Hepatocyte (in vitro differentiated cells): ENCODE data around the gene PATL1. TPM values are rescaled to one million over a fixed set of nuclear protein-coding genes. Genes with fewer than 3 reads are reported as not detected.
A peak's percentile ranks its signal among the peaks of the same experiment; 100 is the strongest.

Source experiments
- DNase-seq: peaks from one replicate; pipeline ENCODE4 v3.0.0-alpha.2; 2016; ENCODE audit warnings: low spot score
- H2AFZ ChIP-seq: fragments of 200-600 bp; sonication (generic); 2 replicates; pipeline ENCODE4 v1.6.0; 2016; ENCODE audit warnings: antibody characterized with exemption, mild to moderate bottlenecking
- H3K27ac ChIP-seq: fragments of 200-600 bp; sonication (generic); 2 replicates; pipeline ENCODE4 v1.5.1; 2016; ENCODE audit warnings: mild to moderate bottlenecking
- H3K27me3 ChIP-seq: fragments of 200-600 bp; sonication (generic); 2 replicates; pipeline ENCODE4 v1.6.1; 2016
- H3K36me3 ChIP-seq: fragments of 200-600 bp; sonication (generic); replicated peaks from 2 replicates; pipeline ENCODE4 v1.5.1; 2016; ENCODE audit warnings: low read depth; ENCODE audit not compliant: insufficient read depth
- H3K4me1 ChIP-seq: fragments of 200-600 bp; sonication (generic); 2 replicates; pipeline ENCODE4 v1.5.1; 2016; ENCODE audit warnings: mild to moderate bottlenecking, moderate library complexity; ENCODE audit not compliant: insufficient read depth
- H3K4me2 ChIP-seq: fragments of 200-600 bp; sonication (generic); 2 replicates; pipeline ENCODE4 v1.6.0; 2016
- H3K4me3 ChIP-seq: fragments of 200-600 bp; sonication (generic); 2 replicates; pipeline ENCODE4 v1.5.1; 2016; ENCODE audit warnings: mild to moderate bottlenecking
- H3K79me2 ChIP-seq: fragments of 200-600 bp; sonication (generic); 2 replicates; pipeline ENCODE4 v1.6.0; 2017; ENCODE audit warnings: mild to moderate bottlenecking
- H3K9me2 ChIP-seq: fragments of 200-600 bp; sonication (generic); replicated peaks from 2 replicates; pipeline ENCODE4 v1.6.0; 2017; ENCODE audit warnings: mild to moderate bottlenecking; ENCODE audit not compliant: insufficient read depth
- H3K9me3 ChIP-seq: fragments of 200-600 bp; sonication (generic); 2 replicates; pipeline ENCODE4 v1.5.1; 2016; ENCODE audit warnings: low read depth, mild to moderate bottlenecking
- H4K20me1 ChIP-seq: fragments of 200-600 bp; sonication (generic); 2 replicates; pipeline ENCODE4 v1.6.0; 2016; ENCODE audit warnings: mild to moderate bottlenecking; ENCODE audit not compliant: insufficient read depth, poor library complexity, severe bottlenecking
- EZH2 ChIP-seq: fragments of 200-600 bp; sonication (generic); IDR thresholded peaks from 2 replicates; pipeline ENCODE4 v1.6.1; 2016; ENCODE audit warnings: antibody characterized with exemption, mild to moderate bottlenecking, borderline replicate concordance
- EZH2phosphoT487 ChIP-seq: fragments of 200-600 bp; sonication (generic); IDR thresholded peaks from one replicate; pipeline ENCODE4 v1.6.1; 2018; ENCODE audit warnings: antibody characterized with exemption, mild to moderate bottlenecking, low read depth, moderate library complexity; ENCODE audit not compliant: unreplicated experiment, severe bottlenecking
- WGBS: methylation state at CpG from one replicate; pipeline ENCODE4 v1.1.6; 2016; ENCODE audit warnings: low lambda C conversion rate; ENCODE audit errors: missing lambda C conversion rate; 5-methylcytosine and 5-hydroxymethylcytosine counted together
- polyA plus RNA-seq: library from polyadenylated mRNA; unstranded; fragments of >200 nt; fragmentation: Nextera tagmentation; extraction: Ambion mirVana; gene quantifications from 2 replicates; pipeline ENCODE4 v1.2.1, GENCODE V29; 2016
- total RNA-seq: library from RNA; depleted of rRNA; stranded (reverse); fragments of >200 nt; gene quantifications from 2 replicates; pipeline ENCODE4 v1.2.3, GENCODE V29; 2014
- TF ChIP-seq, protein P1 (sequence below): fragments of 200-600 bp; sonication (generic); IDR thresholded peaks from 2 replicates; pipeline ENCODE4 v1.5.1; 2016; ENCODE audit warnings: antibody characterized with exemption, mild to moderate bottlenecking; ENCODE audit not compliant: poor library complexity

Gene PATL1
- total and polyA plus RNA-seq, 2 experiments from 2014 or later, result 19.9 to 21.6 TPM

DNA sequence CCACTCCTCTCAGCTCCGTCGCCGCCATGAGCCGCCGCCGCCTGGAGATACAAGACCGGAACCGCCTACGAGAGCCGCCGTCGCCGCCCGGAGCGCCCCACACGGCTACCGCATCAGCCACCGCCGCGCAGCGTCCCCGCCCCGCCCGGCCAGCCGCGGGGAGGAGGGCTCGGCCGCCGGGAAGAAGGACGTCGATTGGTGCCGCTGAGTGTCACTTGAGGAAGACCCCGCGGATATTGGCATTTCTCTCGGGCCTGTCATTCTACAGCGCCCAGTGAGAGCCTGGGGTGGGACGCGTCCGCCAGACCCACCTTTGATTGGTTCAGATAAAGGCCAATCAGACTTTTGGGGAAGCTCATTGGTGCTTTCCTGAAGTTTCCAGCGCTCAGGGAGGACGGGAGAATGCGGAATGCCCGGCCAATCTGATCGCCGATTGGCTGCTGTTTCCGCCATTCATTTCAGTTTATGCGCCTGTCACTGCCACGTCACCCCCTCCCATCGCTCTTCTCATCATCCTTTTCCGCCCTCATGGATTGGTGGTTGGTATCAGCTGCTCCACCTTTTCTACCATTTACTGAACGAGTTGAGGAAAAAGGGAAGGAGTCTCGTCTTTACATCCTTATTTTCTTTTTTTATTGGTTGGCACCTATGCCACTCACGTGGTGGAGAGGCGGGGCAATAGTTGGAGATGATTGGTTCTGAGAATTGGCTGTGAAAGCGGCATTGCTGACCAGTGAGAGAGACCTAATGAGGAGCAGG is 53.0 kb downstream of the PATL1 start, which contains the start of gene OSBP:
TSS of gene OSBP (minus strand) at position 138 of the 759 bp plus-strand sequence. CDS start at position 28, 110 bp downstream.
- no peak for TF ChIP-seq EZH2phosphoT487
- no peak for TF ChIP-seq EZH2
- TF ChIP-seq, protein P1, sequence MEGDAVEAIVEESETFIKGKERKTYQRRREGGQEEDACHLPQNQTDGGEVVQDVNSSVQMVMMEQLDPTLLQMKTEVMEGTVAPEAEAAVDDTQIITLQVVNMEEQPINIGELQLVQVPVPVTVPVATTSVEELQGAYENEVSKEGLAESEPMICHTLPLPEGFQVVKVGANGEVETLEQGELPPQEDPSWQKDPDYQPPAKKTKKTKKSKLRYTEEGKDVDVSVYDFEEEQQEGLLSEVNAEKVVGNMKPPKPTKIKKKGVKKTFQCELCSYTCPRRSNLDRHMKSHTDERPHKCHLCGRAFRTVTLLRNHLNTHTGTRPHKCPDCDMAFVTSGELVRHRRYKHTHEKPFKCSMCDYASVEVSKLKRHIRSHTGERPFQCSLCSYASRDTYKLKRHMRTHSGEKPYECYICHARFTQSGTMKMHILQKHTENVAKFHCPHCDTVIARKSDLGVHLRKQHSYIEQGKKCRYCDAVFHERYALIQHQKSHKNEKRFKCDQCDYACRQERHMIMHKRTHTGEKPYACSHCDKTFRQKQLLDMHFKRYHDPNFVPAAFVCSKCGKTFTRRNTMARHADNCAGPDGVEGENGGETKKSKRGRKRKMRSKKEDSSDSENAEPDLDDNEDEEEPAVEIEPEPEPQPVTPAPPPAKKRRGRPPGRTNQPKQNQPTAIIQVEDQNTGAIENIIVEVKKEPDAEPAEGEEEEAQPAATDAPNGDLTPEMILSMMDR, result no peak
- peak within 1 kb of the TSS; percentile 59 for H2AFZ ChIP-seq
- H3K4me3 ChIP-seq, result peak within 1 kb of the TSS; percentile 69
- no peaks in the 10 kb centered on the region for H3K9me2 ChIP-seq
- peaks cover 23% of the 10 kb centered on the region for H3K4me1 ChIP-seq
- no peaks in the 10 kb centered on the region for H3K27me3 ChIP-seq
- H3K79me2 ChIP-seq, result peaks cover 45% of the 10 kb centered on the region
- peak; percentile 99 for DNase-seq
- under 1% methylated on average over 44 of the region's 55 CpGs for WGBS
- peak within 1 kb of the TSS; percentile 90 for H3K4me2 ChIP-seq
- H3K27ac ChIP-seq, result peak within 1 kb of the TSS; percentile 89
- H3K36me3 ChIP-seq, result no peaks in the 10 kb centered on the region
- H3K9me3 ChIP-seq, result no peaks in the 10 kb centered on the region
- peaks cover 38% of the 10 kb centered on the region for H4K20me1 ChIP-seq

DNA sequence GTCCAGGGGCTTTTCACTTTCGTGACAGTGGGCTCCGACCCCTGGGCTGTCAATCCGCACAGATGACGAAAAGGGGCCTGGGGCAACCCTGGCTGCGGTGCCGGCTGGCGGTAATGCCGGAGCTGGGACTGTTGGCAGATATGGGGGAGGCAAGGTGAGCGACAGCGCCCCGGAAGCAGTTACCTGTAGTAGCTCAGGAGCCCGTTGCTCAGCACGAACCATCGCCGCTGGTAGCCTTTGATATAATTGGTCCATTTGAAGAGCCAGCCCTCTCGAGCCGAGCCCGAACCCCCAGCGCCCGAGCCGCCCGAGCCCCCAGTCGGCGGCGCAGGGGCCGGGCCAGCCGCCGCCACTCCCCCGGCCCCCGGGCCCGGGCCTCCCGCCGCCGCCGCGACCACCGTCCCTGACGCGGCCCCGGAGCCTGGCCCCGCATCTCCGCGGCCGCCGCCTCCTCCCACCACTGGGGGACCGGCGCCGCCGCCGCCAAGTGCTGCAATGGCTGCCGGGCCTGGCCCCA is 53.7 kb downstream of the PATL1 start:
- peaks cover 52% of the 10 kb centered on the region for H3K79me2 ChIP-seq

DNA sequence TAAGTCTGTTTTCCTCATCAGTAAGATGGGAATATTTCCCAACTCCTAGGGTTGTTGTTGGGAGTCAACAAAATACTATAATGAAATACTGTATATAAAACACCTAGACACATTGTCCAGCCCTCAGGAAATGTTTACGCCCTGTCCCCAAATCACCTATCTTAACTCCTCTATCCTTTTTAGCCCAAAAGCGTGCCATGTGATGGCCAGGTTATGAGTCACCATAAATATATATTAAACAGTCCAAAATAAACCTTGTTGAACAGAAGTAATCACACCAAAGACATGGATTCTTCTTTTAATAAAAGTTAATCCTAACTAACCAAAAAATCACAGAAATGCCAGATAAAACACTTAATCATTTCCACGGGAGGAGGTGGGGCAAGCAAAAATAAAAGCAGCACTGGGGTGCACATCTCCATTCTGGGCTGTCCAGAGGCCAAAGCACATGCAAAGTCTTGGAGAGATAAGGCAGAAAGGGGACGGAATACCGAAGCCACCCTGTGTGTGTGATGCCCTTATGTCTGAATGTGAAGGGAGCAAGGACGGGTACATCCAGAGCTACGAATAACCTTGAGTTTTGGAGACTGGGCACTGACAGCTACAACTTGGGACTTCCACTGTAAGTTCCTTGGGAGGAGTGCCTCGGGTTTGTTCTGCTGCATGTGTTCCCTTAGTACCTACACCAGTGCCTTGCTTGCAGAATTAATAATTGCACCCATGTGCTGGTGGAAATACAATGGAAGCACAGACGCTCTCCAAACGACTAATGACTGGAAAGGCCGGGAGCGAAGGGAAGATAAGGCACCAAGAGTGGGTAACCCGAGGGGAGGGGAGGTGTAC is 54.3 kb downstream of the PATL1 start:
- no peaks in the 10 kb centered on the region for H3K9me2 ChIP-seq
- peaks cover 38% of the 10 kb centered on the region for H4K20me1 ChIP-seq
- H3K27ac ChIP-seq, result peak overlapping the region; percentile 89
- peaks cover 23% of the 10 kb centered on the region for H3K4me1 ChIP-seq
- H3K4me3 ChIP-seq, result peak overlapping the region; percentile 69
- WGBS, result 21% methylated on average over 13 of the region's 13 CpGs
- no peaks in the 10 kb centered on the region for H3K36me3 ChIP-seq
- H3K27me3 ChIP-seq, result no peaks in the 10 kb centered on the region
- no peaks in the 10 kb centered on the region for H3K9me3 ChIP-seq
- H3K79me2 ChIP-seq, result peaks cover 58% of the 10 kb centered on the region
- H3K4me2 ChIP-seq, result peak overlapping the region; percentile 90
- no peak for TF ChIP-seq EZH2phosphoT487
- TF ChIP-seq, protein P1, result no peak
- no peak for TF ChIP-seq EZH2
- peak; percentile 4 for DNase-seq
- no peak overlapping the region for H2AFZ ChIP-seq

More for the DNA sequence above, 53.7 kb downstream of the PATL1 start:
- whole genome bisulfite sequencing, result 2% methylated on average over 34 of the region's 51 CpGs
- Histone ChIP-seq H3K4me2 (peak overlapping the region; percentile 90), H3K9me2 (no peaks in the 10 kb centered on the region), H3K4me3 (peak overlapping the region; percentile 69), H3K27me3 (no peaks in the 10 kb centered on the region), H2AFZ (no peak overlapping the region), H3K36me3 (no peaks in the 10 kb centered on the region), H4K20me1 (peaks cover 38% of the 10 kb centered on the region), H3K9me3 (no peaks in the 10 kb centered on the region), H3K4me1 (peaks cover 23% of the 10 kb centered on the region), H3K27ac (peak overlapping the region; percentile 89)
- TF ChIP-seq EZH2phosphoT487 (no peak), EZH2 (no peak)
- TF ChIP-seq, protein P1, result no peak
- DNase-seq, result peak; percentile 77
